ENCODE data around the gene ERAP2.

- TF ChIP-seq CTCF (IDR thresholded peaks at IDR 0.05) (peak in 1 of 4 experiments; percentile 24), EP300 (IDR thresholded peaks at IDR 0.05) (no peak)
Measured at GRCh38 chr5:96936431-96937320, 60.4 kb downstream of the ERAP2 start.
